Cardiac fibroblast (primary cell): ENCODE data around the gene LY6G5B.
A peak's percentile ranks its signal among the peaks of the same experiment; 100 is the strongest.

Experiments
- DNase-seq, 2 donors: peaks; one replicate each; pipeline versions ENCODE4 v3.0.0 to v3.0.0-alpha.2; 2010; ENCODE audit warnings: low read depth in 2 of 2
- H3K4me3 ChIP-seq, 2 donors: replicated peaks in 1 of 2; 1 replicate in 1 of 2; 2 replicates in 1 of 2; pipeline ENCODE4 v1.5.1; 2011; ENCODE audit warnings: low read depth in 2 of 2, low read length in 2 of 2, mild to moderate bottlenecking in 2 of 2, moderate library complexity in 1 of 2
- TF ChIP-seq, protein P1 (sequence below): IDR thresholded peaks from one replicate; pipeline ENCODE4 v1.5.1; 2011; ENCODE audit warnings: low read depth, mild to moderate bottlenecking, low read length, inconsistent platforms

The LY6G5B gene

DNA sequence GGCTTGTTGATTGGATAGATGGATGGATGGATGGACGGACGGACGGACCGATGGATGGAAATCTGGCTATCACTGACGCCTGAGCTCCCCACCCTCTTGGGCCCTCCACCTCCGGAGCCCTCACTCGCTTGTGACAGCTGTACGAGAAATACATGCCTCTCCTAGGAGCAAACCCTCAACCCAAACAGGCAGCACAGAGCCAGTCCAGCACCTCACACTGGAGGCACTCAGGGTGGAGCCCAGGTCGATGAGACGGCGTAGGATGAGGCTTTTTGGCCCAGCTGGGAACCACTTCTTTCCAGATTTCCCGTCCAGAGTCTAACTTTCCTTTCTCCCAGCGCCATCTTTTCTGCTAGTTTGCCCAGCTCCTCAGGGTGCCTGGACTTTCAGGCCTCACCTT, 13.8 kb downstream of the LY6G5B start:
- no peak overlapping the region for H3K4me3 ChIP-seq
- no peak for DNase-seq
- TF ChIP-seq, protein P1, sequence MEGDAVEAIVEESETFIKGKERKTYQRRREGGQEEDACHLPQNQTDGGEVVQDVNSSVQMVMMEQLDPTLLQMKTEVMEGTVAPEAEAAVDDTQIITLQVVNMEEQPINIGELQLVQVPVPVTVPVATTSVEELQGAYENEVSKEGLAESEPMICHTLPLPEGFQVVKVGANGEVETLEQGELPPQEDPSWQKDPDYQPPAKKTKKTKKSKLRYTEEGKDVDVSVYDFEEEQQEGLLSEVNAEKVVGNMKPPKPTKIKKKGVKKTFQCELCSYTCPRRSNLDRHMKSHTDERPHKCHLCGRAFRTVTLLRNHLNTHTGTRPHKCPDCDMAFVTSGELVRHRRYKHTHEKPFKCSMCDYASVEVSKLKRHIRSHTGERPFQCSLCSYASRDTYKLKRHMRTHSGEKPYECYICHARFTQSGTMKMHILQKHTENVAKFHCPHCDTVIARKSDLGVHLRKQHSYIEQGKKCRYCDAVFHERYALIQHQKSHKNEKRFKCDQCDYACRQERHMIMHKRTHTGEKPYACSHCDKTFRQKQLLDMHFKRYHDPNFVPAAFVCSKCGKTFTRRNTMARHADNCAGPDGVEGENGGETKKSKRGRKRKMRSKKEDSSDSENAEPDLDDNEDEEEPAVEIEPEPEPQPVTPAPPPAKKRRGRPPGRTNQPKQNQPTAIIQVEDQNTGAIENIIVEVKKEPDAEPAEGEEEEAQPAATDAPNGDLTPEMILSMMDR, result no peak

DNA sequence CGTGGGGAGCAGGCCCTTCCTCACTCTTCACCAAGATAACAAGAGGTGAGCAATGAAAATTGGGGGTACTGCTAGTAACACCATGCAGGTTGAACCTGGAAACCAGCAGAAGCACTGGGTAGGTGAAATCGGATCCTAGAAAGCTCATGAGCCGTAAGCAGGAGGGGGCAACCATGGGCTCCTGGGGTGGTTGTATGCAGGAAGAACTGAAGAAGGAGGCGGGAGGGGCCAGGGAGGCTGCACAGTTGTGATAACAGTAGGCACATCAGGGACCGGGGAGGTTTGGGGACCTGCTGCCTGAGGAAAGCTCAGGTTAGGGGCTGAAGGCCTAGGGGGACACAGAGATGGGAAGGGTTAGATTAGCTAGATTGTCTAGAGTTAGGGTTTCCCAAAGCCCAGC, 16.7 kb downstream of the LY6G5B start:
- no peak for DNase-seq
- TF ChIP-seq, protein P1, result no peak
- no peak overlapping the region for H3K4me3 ChIP-seq

DNA sequence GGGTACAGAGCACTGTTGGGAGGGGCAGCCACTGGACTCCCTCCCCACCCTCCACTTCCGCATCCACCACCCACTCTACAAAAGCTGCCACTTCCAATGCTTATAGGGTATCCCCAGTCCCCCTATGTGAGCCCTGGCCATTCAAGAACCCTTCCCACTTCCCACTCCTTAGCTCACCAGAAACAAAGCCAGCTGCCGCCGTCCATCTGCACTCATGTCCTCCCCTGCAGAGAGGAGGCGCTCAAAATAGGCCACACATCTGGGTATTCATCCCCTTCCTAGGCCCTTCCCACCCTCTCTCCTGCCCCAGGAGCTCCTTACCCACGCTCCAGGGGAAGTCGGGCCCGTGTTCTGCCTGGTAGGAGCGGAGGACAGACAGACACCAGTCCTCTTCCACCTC, 17.5 kb downstream of the LY6G5B start:
- no peak overlapping the region for H3K4me3 ChIP-seq
- TF ChIP-seq, protein P1, result no peak
- no peak for DNase-seq

DNA sequence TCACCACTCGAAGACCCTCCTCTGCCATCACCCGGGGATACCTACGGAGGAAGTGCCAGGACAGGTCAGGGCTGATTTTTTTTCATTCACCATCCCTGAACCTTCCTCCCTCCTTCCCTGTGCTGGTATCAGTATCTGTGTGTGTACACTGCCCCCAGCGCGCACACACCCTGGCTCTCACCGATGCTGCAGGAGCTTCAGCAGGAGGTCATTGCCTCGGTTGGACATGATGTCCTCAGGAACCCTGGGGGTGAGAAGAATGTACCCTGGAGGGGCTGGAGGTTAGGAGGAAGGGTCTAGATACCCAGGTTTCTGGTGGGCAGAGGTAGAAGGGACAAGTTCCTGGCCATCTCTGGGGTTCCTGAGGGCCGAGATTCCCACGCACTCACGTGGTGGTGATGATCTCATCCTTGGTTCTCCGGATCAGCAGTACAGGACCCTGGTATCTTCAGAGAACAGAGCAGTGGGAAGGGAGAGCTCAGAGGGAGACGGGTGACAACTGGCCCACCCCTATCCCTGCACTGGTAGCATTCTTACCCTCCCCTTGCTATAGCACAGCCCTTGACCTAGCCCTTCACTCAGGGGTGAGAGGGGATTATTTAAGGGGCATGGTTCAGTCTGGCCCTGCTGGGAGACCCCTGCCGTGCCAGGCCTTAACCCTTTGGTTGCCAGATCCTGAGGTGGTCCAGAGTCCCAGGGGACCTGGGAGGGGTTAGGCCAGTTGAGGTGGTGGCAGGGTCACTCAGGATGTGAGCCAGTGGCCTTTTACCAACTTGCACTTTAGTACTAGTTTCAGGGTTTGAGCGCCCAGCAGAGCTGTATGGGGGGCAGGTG, 18.3 kb downstream of the LY6G5B start:
- DNase-seq, result no peak
- TF ChIP-seq, protein P1, result no peak
- no peak overlapping the region for H3K4me3 ChIP-seq

DNA sequence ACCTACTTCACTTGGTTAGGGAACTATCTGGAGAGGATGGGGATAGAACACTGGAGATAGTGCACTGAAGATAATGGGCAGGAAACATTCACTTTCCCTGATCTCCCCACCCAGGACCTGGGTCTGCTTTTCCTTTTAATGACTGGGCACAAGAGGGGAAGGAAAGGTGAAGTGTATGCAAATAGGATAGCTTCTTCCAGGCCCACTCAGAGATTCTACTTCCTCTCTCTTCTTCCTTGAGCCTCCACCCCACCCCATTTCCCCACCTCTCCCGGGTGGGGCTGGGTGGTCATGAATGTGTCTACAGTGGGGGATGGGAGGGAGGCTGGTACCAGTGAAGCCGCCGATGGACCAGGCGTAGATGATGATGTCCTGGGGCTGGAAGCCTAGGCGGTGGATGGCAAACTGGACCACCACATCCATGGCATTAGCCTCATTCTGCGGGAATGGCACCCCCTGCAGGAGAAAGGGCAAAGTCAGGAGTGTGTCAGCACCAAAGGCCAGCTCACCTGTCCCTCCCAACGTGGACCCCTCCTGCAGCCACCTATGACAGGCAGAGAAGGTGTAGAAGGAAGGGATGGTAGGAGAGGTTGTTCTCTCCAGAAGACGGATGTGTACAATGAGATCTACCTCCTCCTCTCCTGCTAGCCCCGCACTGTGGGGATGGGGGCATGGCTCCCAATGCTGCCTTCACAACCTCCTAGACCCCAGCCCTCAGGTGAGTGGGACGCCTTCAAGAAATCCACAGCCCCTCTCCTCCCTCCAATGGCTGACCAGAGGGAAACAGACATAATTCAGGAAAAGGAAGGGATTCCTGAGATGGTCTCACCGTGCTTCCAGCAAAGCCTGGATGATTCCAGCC, 19.7 kb downstream of the LY6G5B start:
- H3K4me3 ChIP-seq, result no peak overlapping the region
- DNase-seq, result no peak
- TF ChIP-seq, protein P1, result peak; percentile 56

DNA sequence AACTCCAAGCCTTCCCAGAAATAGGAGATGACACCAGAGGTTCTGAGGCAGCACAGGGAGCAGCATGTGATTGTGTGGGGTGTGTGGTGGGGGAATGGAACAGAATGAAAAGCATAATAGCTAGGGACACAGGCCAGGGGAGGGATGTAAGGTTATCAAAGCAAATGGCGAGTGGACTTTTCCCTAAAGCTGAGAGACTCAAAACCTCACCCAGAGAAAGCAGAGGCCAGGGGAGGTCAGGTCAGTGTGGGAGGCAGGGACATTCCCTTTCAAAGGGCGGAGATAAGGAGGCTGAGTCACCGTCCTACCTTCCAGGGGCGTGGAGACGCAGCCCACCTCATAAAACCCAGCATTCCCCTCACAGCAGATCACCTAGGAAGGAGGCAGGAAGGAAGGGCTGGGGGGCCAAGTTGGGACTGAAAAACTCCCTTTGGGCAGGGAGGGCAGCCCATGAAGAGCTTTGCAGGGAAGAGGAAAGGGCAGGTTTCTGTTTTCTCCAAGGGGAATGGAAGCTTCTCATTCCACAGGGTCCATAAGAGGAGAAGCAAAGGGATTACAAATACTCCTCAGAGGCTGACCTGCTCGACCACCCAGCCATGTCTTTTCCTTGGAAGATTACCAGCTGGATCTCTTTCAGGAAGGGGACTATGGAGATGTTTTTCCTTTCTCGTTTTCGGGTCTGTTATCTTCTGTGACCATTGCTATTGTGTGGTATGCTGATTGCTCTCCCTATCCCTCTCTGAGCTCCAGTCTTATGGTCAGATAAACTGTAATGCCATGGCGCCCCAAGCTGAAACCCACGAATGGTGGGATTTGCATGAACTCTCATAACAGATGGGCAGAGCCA, 20.7 kb downstream of the LY6G5B start:
- no peak overlapping the region for H3K4me3 ChIP-seq
- TF ChIP-seq, protein P1, result no peak
- no peak for DNase-seq
